Fibroblast of mammary gland (primary cell): Measurements from ENCODE around the gene ERH.

Experiments
- DNase-seq: peaks from one replicate; pipeline ENCODE4 v3.0.0-alpha.2; 2010; ENCODE audit warnings: low read depth
- H3K4me3 ChIP-seq: 2 replicates; pipeline ENCODE4 v1.5.1; 2011; ENCODE audit warnings: low read depth, mild to moderate bottlenecking, low read length, moderate library complexity; ENCODE audit not compliant: control insufficient read depth
- CTCF ChIP-seq: conservative IDR thresholded peaks from 2 replicates; pipeline ENCODE4 v1.5.1; 2011; ENCODE audit warnings: low read depth, low read length, inconsistent platforms; ENCODE audit not compliant: control insufficient read depth, insufficient read depth

Gene ERH

GRCh38 chr14:69332782-69333395 is 65.2 kb downstream of the ERH start:
- DNase-seq, result no peak
- no peak for TF ChIP-seq CTCF
- H3K4me3 ChIP-seq, result no peak overlapping the region

- no peak overlapping the region for H3K4me3 ChIP-seq
- TF ChIP-seq CTCF, result no peak
- no peak for DNase-seq
Observed at GRCh38 chr14:69331206-69331605, 66.9 kb downstream of the ERH start.
